Tibial nerve (tissue), 4 donors: ENCODE measurements around the gene ADGRL1. TPM values are rescaled to one million over a fixed set of nuclear protein-coding genes. Genes with fewer than 3 reads are reported as not detected.
A peak's percentile ranks its signal among the peaks of the same experiment; 100 is the strongest.

Experiments used
- DNase-seq, 2 donors: peaks; one replicate each; pipeline ENCODE4 v3.0.0-alpha.2; 2019; ENCODE audit warnings: low spot score in 2 of 2
- H3K27ac ChIP-seq, 4 donors: fragments of 200-600 bp; sonication (generic) in 3 of 4; one replicate each; pipeline ENCODE4 v1.5.1; 2017 to 2019; ENCODE audit warnings: mild to moderate bottlenecking in 1 of 4
- H3K27me3 ChIP-seq, 2 donors: fragments of 200-600 bp; sonication (generic) in 1 of 2; one replicate each; pipeline versions ENCODE4 v1.5.1 to v1.6.0; 2017 to 2019
- H3K36me3 ChIP-seq, 3 donors: fragments of 200-600 bp; sonication (generic); one replicate each; pipeline ENCODE4 v1.5.1; 2018 to 2019
- H3K4me1 ChIP-seq, 4 donors: fragments of 200-600 bp; sonication (generic) in 3 of 4; one replicate each; pipeline ENCODE4 v1.5.1; 2017 to 2019
- H3K4me3 ChIP-seq, 4 donors: fragments of 200-600 bp; sonication (generic) in 3 of 4; one replicate each; pipeline ENCODE4 v1.5.1; 2017 to 2019; ENCODE audit warnings: mild to moderate bottlenecking in 1 of 4, moderate library complexity in 1 of 4
- H3K9me3 ChIP-seq, 4 donors: fragments of 200-600 bp; sonication (generic) in 3 of 4; one replicate each; pipeline ENCODE4 v1.5.1; 2017 to 2019
- EP300 ChIP-seq, 2 donors: sonication (generic); formaldehyde crosslinking; IDR thresholded peaks; one replicate each; pipeline ENCODE4 v1.6.1; 2017; ENCODE audit warnings: antibody characterized with exemption in 2 of 2, mild to moderate bottlenecking in 1 of 2
- POLR2A ChIP-seq, 2 donors: fragments of 450-650 bp; IDR thresholded peaks; one replicate each; pipeline ENCODE4 v1.6.1; 2017; ENCODE audit warnings: antibody characterized with exemption in 2 of 2, mild to moderate bottlenecking in 2 of 2, moderate library complexity in 2 of 2
- WGBS, 2 donors: methylation state at CpG; one replicate each; pipeline ENCODE4 v1.1.5; 2018; 5-methylcytosine and 5-hydroxymethylcytosine counted together
- total RNA-seq, 4 donors: library from RNA; depleted of rRNA; stranded (reverse); fragments of >200 nt; gene quantifications; one replicate each; pipeline ENCODE4 v1.1.0, GENCODE V29; 2016
- TF ChIP-seq, protein P1 (sequence below), 5 experiments: fragments of 200-600 bp in 3 of 5; fragments of 450-650 bp in 2 of 5; sonication (generic) in 3 of 5; IDR thresholded peaks; one replicate each; pipeline ENCODE4 v1.5.1; 2016 to 2019; ENCODE audit warnings: antibody characterized with exemption in 5 of 5, mild to moderate bottlenecking in 3 of 5, moderate library complexity in 2 of 5

ADGRL1 gene
- total RNA-seq, 4 donors from 2014 or later = 8.0 to 17.5 (median 11.2) TPM

DNA sequence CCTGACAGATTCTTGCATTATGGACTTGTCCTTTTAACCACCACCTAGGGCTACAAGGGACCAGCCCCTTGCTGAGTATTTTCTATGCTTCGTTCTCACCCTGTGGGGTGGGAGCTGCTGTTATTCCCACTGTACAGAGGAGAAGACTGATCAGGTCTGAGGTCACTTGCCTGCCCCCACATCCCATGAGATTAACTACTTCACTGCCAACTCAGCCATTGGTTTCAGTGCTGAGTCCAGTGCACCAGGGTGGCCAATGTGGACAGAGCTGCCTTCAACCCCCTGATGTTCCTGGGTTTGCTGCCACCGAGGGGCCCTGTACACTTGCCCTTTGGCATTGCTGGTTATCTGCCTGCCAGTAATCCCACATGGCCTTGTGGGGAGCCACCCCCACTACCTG, 95.3 kb downstream of the ADGRL1 start:
- no peaks in the 10 kb centered on the region for H3K27me3 ChIP-seq

GRCh38 chr19:14107581-14108461, 98.1 kb downstream of the ADGRL1 start:
- Histone ChIP-seq H3K9me3 (no peaks in the 10 kb centered on the region), H3K27me3 (no peaks in the 10 kb centered on the region), H3K27ac (peak overlapping the region in 1 of 4 donors; percentile 44), H3K4me3 (no peak overlapping the region), H3K4me1 (peaks cover 0 to 39% (median 11%) of the 10 kb centered on the region in 4 donors), H3K36me3 (peaks cover 0 to 52% (median 2%) of the 10 kb centered on the region in 3 donors)
- 63 to 73% methylated on average over 22 to 23 of the region's 23 CpGs for WGBS, 2 donors
- no peak for TF ChIP-seq EP300 (IDR thresholded peaks at IDR 0.05)
- TF ChIP-seq, protein P1, sequence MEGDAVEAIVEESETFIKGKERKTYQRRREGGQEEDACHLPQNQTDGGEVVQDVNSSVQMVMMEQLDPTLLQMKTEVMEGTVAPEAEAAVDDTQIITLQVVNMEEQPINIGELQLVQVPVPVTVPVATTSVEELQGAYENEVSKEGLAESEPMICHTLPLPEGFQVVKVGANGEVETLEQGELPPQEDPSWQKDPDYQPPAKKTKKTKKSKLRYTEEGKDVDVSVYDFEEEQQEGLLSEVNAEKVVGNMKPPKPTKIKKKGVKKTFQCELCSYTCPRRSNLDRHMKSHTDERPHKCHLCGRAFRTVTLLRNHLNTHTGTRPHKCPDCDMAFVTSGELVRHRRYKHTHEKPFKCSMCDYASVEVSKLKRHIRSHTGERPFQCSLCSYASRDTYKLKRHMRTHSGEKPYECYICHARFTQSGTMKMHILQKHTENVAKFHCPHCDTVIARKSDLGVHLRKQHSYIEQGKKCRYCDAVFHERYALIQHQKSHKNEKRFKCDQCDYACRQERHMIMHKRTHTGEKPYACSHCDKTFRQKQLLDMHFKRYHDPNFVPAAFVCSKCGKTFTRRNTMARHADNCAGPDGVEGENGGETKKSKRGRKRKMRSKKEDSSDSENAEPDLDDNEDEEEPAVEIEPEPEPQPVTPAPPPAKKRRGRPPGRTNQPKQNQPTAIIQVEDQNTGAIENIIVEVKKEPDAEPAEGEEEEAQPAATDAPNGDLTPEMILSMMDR (IDR thresholded peaks at IDR 0.05) = no peak
- TF ChIP-seq POLR2A (IDR thresholded peaks at IDR 0.05) = no peak
- no peak for DNase-seq

More for the DNA sequence above, 95.3 kb downstream of the ADGRL1 start:
- no peak overlapping the region for H3K4me3 ChIP-seq
- H3K36me3 ChIP-seq = peaks cover 0 to 24% (median 2%) of the 10 kb centered on the region in 3 donors
- no peak for DNase-seq
- no peaks in the 10 kb centered on the region for H3K9me3 ChIP-seq
- H3K27ac ChIP-seq = no peak overlapping the region
- peaks cover 0 to 67% (median 28%) of the 10 kb centered on the region in 4 donors for H3K4me1 ChIP-seq
- TF ChIP-seq, protein P1 (IDR thresholded peaks at IDR 0.05) = no peak
- TF ChIP-seq POLR2A (IDR thresholded peaks at IDR 0.05) = no peak
- no peak for TF ChIP-seq EP300 (IDR thresholded peaks at IDR 0.05)
- 37 to 55% methylated on average over 2 of the region's 2 CpGs for WGBS, 2 donors

DNA sequence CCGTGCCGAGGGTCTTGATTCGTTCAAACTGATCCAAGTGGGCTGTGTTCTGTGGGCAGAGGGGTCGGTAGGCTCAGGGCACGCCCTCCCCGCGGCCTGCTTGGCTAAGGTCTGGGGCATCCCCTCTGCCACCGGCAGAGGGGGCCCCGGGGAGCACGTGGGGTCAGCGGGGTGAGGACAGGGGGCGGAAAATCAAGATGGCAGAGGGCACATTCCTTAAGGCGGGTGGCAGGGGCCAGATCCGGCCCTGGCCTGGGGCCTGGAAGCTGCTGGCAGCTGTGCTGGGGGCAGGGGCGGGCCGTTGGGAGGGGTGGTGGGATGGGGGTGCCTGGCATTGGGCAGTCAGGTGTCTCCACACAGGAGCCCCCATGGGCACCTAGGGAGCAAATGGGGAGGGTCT, 99.1 kb downstream of the ADGRL1 start:
- Histone ChIP-seq H3K9me3 (no peaks in the 10 kb centered on the region), H3K27me3 (no peaks in the 10 kb centered on the region), H3K27ac (peak overlapping the region in 1 of 4 donors; percentile 44), H3K36me3 (peaks cover 0 to 62% (median 2%) of the 10 kb centered on the region in 3 donors), H3K4me1 (peaks cover 0 to 36% (median 2%) of the 10 kb centered on the region in 4 donors), H3K4me3 (no peak overlapping the region)
- no peak for DNase-seq
- 55 to 57% methylated on average over 5 to 13 of the region's 16 CpGs for WGBS, 2 donors
- no peak for TF ChIP-seq POLR2A (IDR thresholded peaks at IDR 0.05)
- TF ChIP-seq EP300 (IDR thresholded peaks at IDR 0.05) = no peak

DNA sequence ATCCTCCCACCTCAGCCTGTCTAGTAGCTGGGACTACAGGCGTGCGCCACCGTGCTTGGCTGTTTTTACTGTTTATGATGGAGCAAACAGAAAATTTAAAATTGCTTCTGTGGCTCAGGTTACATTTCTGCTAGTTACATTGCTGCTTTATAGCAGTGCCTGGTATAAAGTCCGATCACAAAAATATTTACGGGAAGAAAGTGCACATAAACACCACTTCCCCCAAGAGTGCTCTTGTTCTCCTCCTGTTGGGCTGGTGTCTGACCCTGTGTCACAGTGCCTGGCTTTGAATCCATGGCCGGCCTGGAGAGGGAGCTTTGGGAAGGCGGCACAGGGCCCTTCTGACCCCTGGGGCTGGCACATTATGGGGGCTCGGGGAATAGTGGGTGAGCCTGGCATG, 100.3 kb downstream of the ADGRL1 start:
- Histone ChIP-seq H3K36me3 (peaks cover 2 to 74% (median 7%) of the 10 kb centered on the region in 3 donors), H3K4me1 (peaks cover 0 to 25% (median 0%) of the 10 kb centered on the region in 4 donors), H3K27ac (no peak overlapping the region), H3K9me3 (no peaks in the 10 kb centered on the region), H3K4me3 (no peak overlapping the region), H3K27me3 (no peaks in the 10 kb centered on the region)
- TF ChIP-seq, protein P1 (IDR thresholded peaks at IDR 0.05) = no peak
- no peak for TF ChIP-seq POLR2A (IDR thresholded peaks at IDR 0.05)
- TF ChIP-seq EP300 (IDR thresholded peaks at IDR 0.05) = no peak
- DNase-seq = no peak
- 73 to 83% methylated on average over 8 of the region's 8 CpGs for WGBS, 2 donors

GRCh38 chr19:14103310-14103709, 102.7 kb downstream of the ADGRL1 start:
- Histone ChIP-seq H3K4me1 (peaks cover 0 to 22% (median 0%) of the 10 kb centered on the region in 4 donors), H3K27me3 (no peaks in the 10 kb centered on the region), H3K9me3 (no peaks in the 10 kb centered on the region), H3K27ac (no peak overlapping the region), H3K4me3 (no peak overlapping the region), H3K36me3 (peaks cover 2 to 95% (median 11%) of the 10 kb centered on the region in 3 donors)
- WGBS, 2 donors = 100% methylated on average over 1 of the region's 1 CpG
- no peak for DNase-seq
- TF ChIP-seq, protein P1 (IDR thresholded peaks at IDR 0.05) = no peak
